ENCODE results near the gene ZC3H18. TPM values are rescaled to one million over a fixed set of nuclear protein-coding genes. Genes with fewer than 3 reads are reported as not detected.

ZC3H18 gene
- polyA plus RNA-seq, 1 donor from 2014 or later = 12.8 TPM

- no peak overlapping the region for H3K4me2 ChIP-seq (ENCODE audit: low read length)
- no peak overlapping the region for H3K9ac ChIP-seq (ENCODE audit: low read length)
- H3K4me3 ChIP-seq (ENCODE audit: low read length) = no peak overlapping the region
- no peaks in the 10 kb centered on the region for H3K9me3 ChIP-seq (ENCODE audit: low read length)
- no peak overlapping the region for H2AFZ ChIP-seq (ENCODE audit: low read depth, low read length)
- no peaks in the 10 kb centered on the region for H3F3A ChIP-seq (ENCODE audit: insufficient read depth, low read length, poor library complexity, severe bottlenecking)
- no peaks in the 10 kb centered on the region for H3K36me3 ChIP-seq (ENCODE audit: insufficient read depth, low read length)
- TF ChIP-seq CTCF (IDR thresholded peaks at IDR 0.05; ENCODE audit: poor library complexity, severe bottlenecking) = no peak
- TF ChIP-seq SMC3 (conservative IDR thresholded peaks at IDR 0.05; ENCODE audit: poor library complexity) = no peak
- TF ChIP-seq TAF1 (IDR thresholded peaks at IDR 0.05; ENCODE audit: low read depth) = no peak
- no peak for TF ChIP-seq EP300 (conservative IDR thresholded peaks at IDR 0.05; ENCODE audit: poor library complexity, severe bottlenecking)
- TF ChIP-seq EZH2 (IDR thresholded peaks at IDR 0.05; ENCODE audit: borderline replicate concordance, insufficient read depth, low read length, poor library complexity, severe bottlenecking) = no peak
- no peak for TF ChIP-seq REST (IDR thresholded peaks at IDR 0.05; ENCODE audit: borderline replicate concordance)
- TF ChIP-seq RAD21 (conservative IDR thresholded peaks at IDR 0.05) = no peak
- no peak for TF ChIP-seq POLR2AphosphoS5 (IDR thresholded peaks at IDR 0.05)
- no peak for TF ChIP-seq MXI1 (conservative IDR thresholded peaks at IDR 0.05; ENCODE audit: poor library complexity, severe bottlenecking)
- no peaks in the 10 kb centered on the region for H3K27me3 ChIP-seq (ENCODE audit: insufficient read depth, low read depth, low read length)
- no peaks in the 10 kb centered on the region for H4K20me1 ChIP-seq (ENCODE audit: insufficient read depth)
- no peak overlapping the region for H3K27ac ChIP-seq (ENCODE audit: low read length)
- H3K79me2 ChIP-seq (replicated peaks; ENCODE audit: insufficient read depth, low read length) = peaks cover 25% of the 10 kb centered on the region
- no peaks in the 10 kb centered on the region for H3K9me2 ChIP-seq (ENCODE audit: insufficient read depth, low read length)
Measured at GRCh38 chr16:88658714-88659113, 88.5 kb downstream of the ZC3H18 start.

- Histone ChIP-seq H4K20me1 (ENCODE audit: insufficient read depth) (no peaks in the 10 kb centered on the region), H3F3A (ENCODE audit: insufficient read depth, low read length, poor library complexity, severe bottlenecking) (no peaks in the 10 kb centered on the region), H2AFZ (ENCODE audit: low read depth, low read length) (no peak overlapping the region), H3K27ac (ENCODE audit: low read length) (no peak overlapping the region), H3K27me3 (ENCODE audit: insufficient read depth, low read depth, low read length) (no peaks in the 10 kb centered on the region), H3K9me2 (ENCODE audit: insufficient read depth, low read length) (no peaks in the 10 kb centered on the region), H3K79me2 (replicated peaks; ENCODE audit: insufficient read depth, low read length) (peaks cover 28% of the 10 kb centered on the region), H3K36me3 (ENCODE audit: insufficient read depth, low read length) (no peaks in the 10 kb centered on the region), H3K9me3 (ENCODE audit: low read length) (no peaks in the 10 kb centered on the region), H3K9ac (ENCODE audit: low read length) (no peak overlapping the region), H3K4me3 (ENCODE audit: low read length) (no peak overlapping the region), H3K4me2 (ENCODE audit: low read length) (no peak overlapping the region)
- TF ChIP-seq REST (IDR thresholded peaks at IDR 0.05; ENCODE audit: borderline replicate concordance) (no peak), RAD21 (conservative IDR thresholded peaks at IDR 0.05) (no peak), TAF1 (IDR thresholded peaks at IDR 0.05; ENCODE audit: low read depth) (no peak), POLR2AphosphoS5 (IDR thresholded peaks at IDR 0.05) (no peak)
Measured at GRCh38 chr16:88659160-88659559, 89.0 kb downstream of the ZC3H18 start.
